Testis (tissue), 3 donors: ENCODE results near the gene CD300LG. TPM values are rescaled to one million over a fixed set of nuclear protein-coding genes. Genes with fewer than 3 reads are reported as not detected.

ENCODE experiments used
- DNase-seq: peaks from one replicate; pipeline ENCODE4 v3.0.0-alpha.2; 2019
- H3K27ac ChIP-seq, 2 donors: fragments of 200-600 bp; sonication (generic); one replicate each; pipeline ENCODE4 v1.5.1; 2019
- H3K27me3 ChIP-seq: fragments of 200-600 bp; sonication (generic); one replicate; pipeline ENCODE4 v1.5.1; 2019
- H3K36me3 ChIP-seq: fragments of 200-600 bp; sonication (generic); one replicate; pipeline ENCODE4 v1.5.1; 2017; ENCODE audit warnings: low read depth; ENCODE audit errors: missing control alignments
- H3K4me1 ChIP-seq: fragments of 200-600 bp; sonication (generic); one replicate; pipeline ENCODE4 v1.5.1; 2019
- H3K4me3 ChIP-seq, 2 donors: fragments of 200-600 bp; sonication (generic); one replicate each; pipeline ENCODE4 v1.5.1; 2017 to 2019
- H3K9me3 ChIP-seq: fragments of 200-600 bp; sonication (generic); one replicate; pipeline ENCODE4 v1.5.1; 2017
- CTCF ChIP-seq, 3 experiments: fragments of 450-650 bp in 2 of 3; fragments of 200-600 bp in 1 of 3; sonication (generic) in 1 of 3; IDR thresholded peaks; one replicate each; pipeline ENCODE4 v1.5.1; 2016 to 2019; ENCODE audit warnings: antibody characterized with exemption in 3 of 3, mild to moderate bottlenecking in 2 of 3, moderate library complexity in 1 of 3
- POLR2A ChIP-seq: fragments of 450-650 bp; IDR thresholded peaks from one replicate; pipeline ENCODE4 v1.6.1; 2017; ENCODE audit warnings: antibody characterized with exemption, mild to moderate bottlenecking, moderate library complexity
- WGBS, 2 donors: methylation state at CpG; one replicate each; pipeline ENCODE4 v1.1.5; 2018; 5-methylcytosine and 5-hydroxymethylcytosine counted together
- intact Hi-C: fragments of 100-400 bp; cut with DNase I; formaldehyde crosslinking; loops from one replicate; pipeline ENCODE4 v1.15.1; 2023; ENCODE audit warnings: low total_unique reads
- polyA plus RNA-seq: library from polyadenylated mRNA; stranded (reverse); fragments of 350-450 nt; fragmentation: Illumina TruSeq; extraction: RNeasy Lipid Tissue Mini Kit (QIAGEN cat#74804); gene quantifications from one replicate; pipeline ENCODE4 v1.2.3, GENCODE V29; 2014; ENCODE audit warnings: low read depth, low replicate concordance; ENCODE audit not compliant: insufficient read depth
- total RNA-seq, 2 donors: library from RNA; depleted of rRNA; stranded (reverse); fragments of >200 nt; gene quantifications; one replicate each; pipeline ENCODE4 v1.2.3, GENCODE V29; 2016

CD300LG gene
- total and polyA plus RNA-seq, 3 donors from 2014 or later: 48.4 to 53.9 (median 49.2) TPM

- no peak for TF ChIP-seq CTCF (IDR thresholded peaks at IDR 0.05)
- no peak for TF ChIP-seq POLR2A
- H3K27ac ChIP-seq: no peak overlapping the region
- H3K4me1 ChIP-seq: no peaks in the 10 kb centered on the region
- H3K9me3 ChIP-seq: no peaks in the 10 kb centered on the region
- intact Hi-C loops: no loop called here
- WGBS, 2 donors: 68 to 81% methylated on average over 4 of the region's 4 CpGs
- DNase-seq: no peak
- no peaks in the 10 kb centered on the region for H3K27me3 ChIP-seq
- H3K36me3 ChIP-seq: no peaks in the 10 kb centered on the region
- no peak overlapping the region for H3K4me3 ChIP-seq
Measured at GRCh38 chr17:43803758-43804157, 43.2 kb upstream of the CD300LG start.

- no peaks in the 10 kb centered on the region for H3K36me3 ChIP-seq
- no peaks in the 10 kb centered on the region for H3K9me3 ChIP-seq
- no peaks in the 10 kb centered on the region for H3K27me3 ChIP-seq
- no peak for DNase-seq
- no peaks in the 10 kb centered on the region for H3K4me1 ChIP-seq
- no peak overlapping the region for H3K27ac ChIP-seq
- no peak overlapping the region for H3K4me3 ChIP-seq
- TF ChIP-seq CTCF (IDR thresholded peaks at IDR 0.05) (no peak), POLR2A (no peak)
- intact Hi-C loops: no loop called here
Measured at GRCh38 chr17:43805117-43805516, 41.9 kb upstream of the CD300LG start.

- TF ChIP-seq CTCF (IDR thresholded peaks at IDR 0.05) (no peak), POLR2A (no peak)
- intact Hi-C loops: no loop called here
- Histone ChIP-seq H3K27me3 (no peaks in the 10 kb centered on the region), H3K27ac (no peak overlapping the region), H3K9me3 (no peaks in the 10 kb centered on the region), H3K4me1 (no peaks in the 10 kb centered on the region), H3K4me3 (no peak overlapping the region), H3K36me3 (no peaks in the 10 kb centered on the region)
- no peak for DNase-seq
- WGBS, 2 donors: 89 to 92% methylated on average over 4 of the region's 4 CpGs
Measured at GRCh38 chr17:43808076-43808475, 38.9 kb upstream of the CD300LG start.

- 90 to 94% methylated on average over 5 of the region's 5 CpGs for WGBS, 2 donors
- Histone ChIP-seq H3K36me3 (no peaks in the 10 kb centered on the region), H3K27me3 (no peaks in the 10 kb centered on the region), H3K4me1 (no peaks in the 10 kb centered on the region), H3K4me3 (no peak overlapping the region), H3K27ac (no peak overlapping the region), H3K9me3 (no peaks in the 10 kb centered on the region)
- no peak for TF ChIP-seq POLR2A
- DNase-seq: no peak
- intact Hi-C loops: no loop called here
Measured at GRCh38 chr17:43809121-43809520, 37.9 kb upstream of the CD300LG start.

- no peak for TF ChIP-seq POLR2A
- TF ChIP-seq CTCF (IDR thresholded peaks at IDR 0.05): no peak
- Histone ChIP-seq H3K27me3 (no peaks in the 10 kb centered on the region), H3K4me1 (no peaks in the 10 kb centered on the region), H3K9me3 (no peaks in the 10 kb centered on the region), H3K27ac (no peak overlapping the region), H3K4me3 (no peak overlapping the region), H3K36me3 (no peaks in the 10 kb centered on the region)
- no peak for DNase-seq
- intact Hi-C loops: no loop called here
- 86 to 88% methylated on average over 4 of the region's 4 CpGs for WGBS, 2 donors
Measured at GRCh38 chr17:43810226-43810715, 36.7 kb upstream of the CD300LG start.
